ENCODE measurements around the gene NSG2. TPM values are rescaled to one million over a fixed set of nuclear protein-coding genes. Genes with fewer than 3 reads are reported as not detected.

The NSG2 gene
- total RNA-seq, 4 donors from 2014 or later, result 2.3 TPM; not detected in 3

DNA sequence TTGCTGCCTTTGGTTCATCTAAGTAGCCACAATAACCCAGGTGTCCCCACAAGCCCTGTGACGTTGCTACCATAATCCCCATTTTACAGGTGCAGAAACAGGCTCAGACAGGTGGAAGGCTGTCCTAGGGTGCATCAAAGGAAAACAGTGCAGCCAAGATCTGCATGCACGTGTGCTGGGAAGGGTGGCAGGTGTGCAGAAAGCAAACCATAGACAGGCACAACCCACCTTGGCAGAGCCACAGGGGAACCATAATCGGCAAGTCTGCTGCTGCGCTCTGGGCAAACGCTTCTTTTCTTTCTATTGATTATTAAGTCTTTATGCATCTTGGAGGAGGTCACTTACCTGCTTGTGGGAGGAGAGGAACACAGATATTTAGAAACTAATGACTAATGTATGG, 7.1 kb downstream of the NSG2 start:
- Histone ChIP-seq H3K27me3 (no peaks in the 10 kb centered on the region), H3K4me1 (no peaks in the 10 kb centered on the region), H3K36me3 (no peaks in the 10 kb centered on the region), H3K27ac (no peak overlapping the region), H3K9me3 (no peaks in the 10 kb centered on the region), H3K4me3 (no peak overlapping the region)
- no peak for DNase-seq
- intact Hi-C loops (cut with DNase I; ENCODE audit: low total_unique reads), result no loop called here
- TF ChIP-seq, protein P1, sequence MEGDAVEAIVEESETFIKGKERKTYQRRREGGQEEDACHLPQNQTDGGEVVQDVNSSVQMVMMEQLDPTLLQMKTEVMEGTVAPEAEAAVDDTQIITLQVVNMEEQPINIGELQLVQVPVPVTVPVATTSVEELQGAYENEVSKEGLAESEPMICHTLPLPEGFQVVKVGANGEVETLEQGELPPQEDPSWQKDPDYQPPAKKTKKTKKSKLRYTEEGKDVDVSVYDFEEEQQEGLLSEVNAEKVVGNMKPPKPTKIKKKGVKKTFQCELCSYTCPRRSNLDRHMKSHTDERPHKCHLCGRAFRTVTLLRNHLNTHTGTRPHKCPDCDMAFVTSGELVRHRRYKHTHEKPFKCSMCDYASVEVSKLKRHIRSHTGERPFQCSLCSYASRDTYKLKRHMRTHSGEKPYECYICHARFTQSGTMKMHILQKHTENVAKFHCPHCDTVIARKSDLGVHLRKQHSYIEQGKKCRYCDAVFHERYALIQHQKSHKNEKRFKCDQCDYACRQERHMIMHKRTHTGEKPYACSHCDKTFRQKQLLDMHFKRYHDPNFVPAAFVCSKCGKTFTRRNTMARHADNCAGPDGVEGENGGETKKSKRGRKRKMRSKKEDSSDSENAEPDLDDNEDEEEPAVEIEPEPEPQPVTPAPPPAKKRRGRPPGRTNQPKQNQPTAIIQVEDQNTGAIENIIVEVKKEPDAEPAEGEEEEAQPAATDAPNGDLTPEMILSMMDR (IDR thresholded peaks at IDR 0.05), result no peak
- no peak for TF ChIP-seq POLR2A (IDR thresholded peaks at IDR 0.05)

DNA sequence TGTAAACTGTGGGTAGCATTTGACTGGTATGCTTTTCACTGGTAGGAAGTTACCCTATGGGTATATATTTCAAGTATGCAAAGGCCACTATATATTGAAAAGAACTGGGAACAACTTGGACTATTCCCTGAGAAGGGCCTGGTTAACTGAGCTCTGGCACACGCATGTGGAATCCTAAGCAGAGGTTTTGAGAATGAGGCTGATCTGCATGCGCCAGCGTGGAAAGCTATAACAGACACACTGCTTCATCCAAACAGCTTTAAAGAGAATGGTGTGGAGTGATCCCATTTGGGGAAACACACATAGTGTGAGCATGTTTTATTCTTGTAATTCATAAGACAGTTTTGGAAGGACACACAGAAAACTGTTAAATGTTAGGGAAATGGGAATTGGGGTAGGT, 8.4 kb downstream of the NSG2 start:
- no peak overlapping the region for H3K4me3 ChIP-seq
- TF ChIP-seq, protein P1 (IDR thresholded peaks at IDR 0.05), result no peak
- no peak for TF ChIP-seq POLR2A (IDR thresholded peaks at IDR 0.05)

DNA sequence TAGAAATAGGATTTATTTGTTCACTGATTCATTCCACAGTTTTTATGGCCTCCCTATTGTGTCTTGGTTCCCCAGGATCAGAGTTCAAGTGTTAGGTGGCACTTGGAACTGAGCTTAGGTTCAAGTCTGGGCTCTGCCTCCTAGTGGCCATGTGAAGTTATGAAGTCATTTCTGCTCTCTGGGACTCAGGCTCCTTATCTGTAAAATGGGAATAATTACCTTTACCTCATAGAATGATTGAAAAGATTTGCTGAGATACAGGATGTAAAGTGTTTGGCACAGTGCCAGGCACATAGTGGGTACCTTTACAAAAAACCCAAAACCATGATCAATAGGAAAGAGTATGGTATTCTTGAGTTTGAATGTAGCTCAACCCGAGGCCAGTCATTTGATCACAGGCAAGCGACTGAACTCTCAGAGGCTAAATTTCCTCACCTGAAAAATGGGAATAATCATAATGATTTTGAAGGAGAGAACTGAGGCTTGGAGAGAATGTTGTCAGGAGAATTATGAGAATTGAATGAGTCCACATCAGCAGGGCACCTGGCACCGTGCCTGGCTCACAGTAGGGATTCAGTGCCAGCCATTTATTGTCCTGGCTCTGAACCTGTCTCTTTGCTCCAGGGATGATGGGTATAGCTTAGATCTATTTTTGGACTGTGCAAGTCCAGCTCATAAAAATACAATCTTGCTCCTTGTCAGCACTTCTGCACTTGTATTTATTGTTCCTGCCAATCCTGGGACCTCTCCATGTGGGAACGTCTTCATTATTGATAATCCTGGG, 10.8 kb downstream of the NSG2 start:
- intact Hi-C loops (cut with DNase I; ENCODE audit: low total_unique reads), result no loop called here
- Histone ChIP-seq H3K36me3 (no peaks in the 10 kb centered on the region), H3K9me3 (no peaks in the 10 kb centered on the region), H3K4me1 (no peaks in the 10 kb centered on the region), H3K27ac (no peak overlapping the region), H3K27me3 (no peaks in the 10 kb centered on the region), H3K4me3 (no peak overlapping the region)
- DNase-seq, result no peak
- TF ChIP-seq POLR2A (IDR thresholded peaks at IDR 0.05), result no peak
- TF ChIP-seq, protein P1 (IDR thresholded peaks at IDR 0.05), result no peak

More for the DNA sequence above, 8.4 kb downstream of the NSG2 start:
- no peaks in the 10 kb centered on the region for H3K4me1 ChIP-seq
- H3K9me3 ChIP-seq, result no peaks in the 10 kb centered on the region
- intact Hi-C loops (cut with DNase I; ENCODE audit: low total_unique reads), result no loop called here
- no peaks in the 10 kb centered on the region for H3K36me3 ChIP-seq
- DNase-seq, result no peak
- no peak overlapping the region for H3K27ac ChIP-seq
- H3K27me3 ChIP-seq, result no peaks in the 10 kb centered on the region

DNA sequence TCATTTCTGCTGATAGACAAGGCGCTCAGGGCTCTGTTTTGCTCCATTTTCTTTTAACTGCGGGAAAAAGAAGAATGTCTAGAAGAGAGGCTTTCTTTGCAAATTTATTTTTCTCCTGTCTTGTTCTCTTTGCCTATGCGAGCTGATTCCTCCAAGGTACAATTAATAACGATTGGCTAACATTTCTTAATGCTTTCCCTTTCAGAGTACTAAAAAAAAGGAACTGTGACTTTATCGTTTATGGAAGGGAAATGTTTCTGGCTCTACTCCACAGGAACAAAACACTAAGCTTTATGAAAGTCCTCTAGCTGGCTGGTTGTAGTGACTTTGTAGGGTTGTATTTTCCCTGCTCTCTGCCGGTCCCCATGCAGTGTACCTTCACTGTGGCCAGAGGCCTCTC, 11.7 kb downstream of the NSG2 start:
- H3K4me3 ChIP-seq, result no peak overlapping the region
- H3K36me3 ChIP-seq, result no peaks in the 10 kb centered on the region
- H3K27me3 ChIP-seq, result no peaks in the 10 kb centered on the region
- TF ChIP-seq, protein P1 (IDR thresholded peaks at IDR 0.05), result no peak
- no peak for TF ChIP-seq POLR2A (IDR thresholded peaks at IDR 0.05)
- H3K9me3 ChIP-seq, result no peaks in the 10 kb centered on the region
- no peaks in the 10 kb centered on the region for H3K4me1 ChIP-seq
- intact Hi-C loops (cut with DNase I; ENCODE audit: low total_unique reads), result no loop called here
- H3K27ac ChIP-seq, result no peak overlapping the region
- DNase-seq, result no peak

DNA sequence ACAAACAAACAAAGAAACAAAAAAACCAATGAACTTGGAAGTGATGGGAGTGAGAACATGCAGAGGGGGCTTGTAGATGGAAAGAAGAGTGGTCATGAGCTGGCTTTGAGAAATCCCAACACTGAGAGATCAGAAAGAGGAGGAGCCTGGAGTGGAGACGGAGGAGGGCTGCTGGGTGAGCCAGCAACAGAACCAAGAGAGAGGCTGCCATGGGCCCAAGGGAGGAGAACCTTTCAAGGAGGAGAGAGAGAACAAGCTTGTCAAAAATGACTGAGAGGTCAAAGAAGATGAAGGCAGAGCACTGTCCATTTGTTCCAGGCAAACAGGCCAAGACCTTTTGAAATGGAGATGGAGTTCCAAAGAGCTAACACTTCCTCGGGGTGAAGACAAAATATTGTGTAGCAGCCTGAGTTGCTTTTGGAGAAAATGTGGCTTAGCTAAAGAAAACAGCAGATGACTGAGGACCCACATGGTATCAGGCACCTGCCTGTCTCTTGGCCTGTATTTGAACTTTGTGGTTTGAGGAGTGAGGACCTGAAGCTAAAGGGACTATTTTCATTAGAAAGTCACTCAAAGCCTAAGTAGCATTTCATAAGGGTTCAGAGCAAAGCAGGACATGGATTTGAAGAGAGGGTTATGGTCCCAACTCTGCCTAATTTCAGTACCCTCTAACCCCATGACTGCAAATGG, 13.1 kb downstream of the NSG2 start:
- TF ChIP-seq, protein P1 (IDR thresholded peaks at IDR 0.05), result no peak
- no peak for TF ChIP-seq POLR2A (IDR thresholded peaks at IDR 0.05)
- intact Hi-C loops (cut with DNase I; ENCODE audit: low total_unique reads), result no loop called here
- no peak overlapping the region for H3K27ac ChIP-seq
- H3K4me3 ChIP-seq, result no peak overlapping the region
- no peaks in the 10 kb centered on the region for H3K9me3 ChIP-seq
- no peaks in the 10 kb centered on the region for H3K27me3 ChIP-seq
- H3K36me3 ChIP-seq, result no peaks in the 10 kb centered on the region
- no peak for DNase-seq
- no peaks in the 10 kb centered on the region for H3K4me1 ChIP-seq
